Stimulated activated naive CD8-positive, alpha-beta T cell treated with anti-CD3 and anti-CD28 coated beads, Interleukin-15, amount 100 ng/mL, for 72 hours (primary cell): Measurements from ENCODE around the gene KLK3.

Source experiments
- ATAC-seq: fragments of 150-1000 bp; cut with Tn5 transposase; 2 replicates; pipeline ENCODE4 v1.10.0; 2021; ENCODE audit warnings: mild to moderate bottlenecking, moderate library complexity
- DNase-seq, 2 donors: peaks; one replicate each; pipeline ENCODE4 v3.0.0; 2021 to 2022
- H3K27ac Mint-ChIP-seq, 2 donors: one replicate each; pipeline ENCODE4 v1.8.0; 2022; ENCODE audit warnings: mild to moderate bottlenecking in 2 of 2, mixed read lengths in 2 of 2, moderate library complexity in 2 of 2
- H3K27me3 Mint-ChIP-seq: one replicate; pipeline ENCODE4 v1.8.0; 2022; ENCODE audit warnings: mixed read lengths
- H3K4me1 Mint-ChIP-seq: one replicate; pipeline ENCODE4 v1.8.0; 2022; ENCODE audit warnings: mild to moderate bottlenecking, mixed read lengths
- H3K4me3 Mint-ChIP-seq, 2 donors: one replicate each; pipeline ENCODE4 v1.8.0; 2022; ENCODE audit warnings: mild to moderate bottlenecking in 2 of 2, mixed read lengths in 2 of 2, moderate library complexity in 1 of 2
- H3K9me3 Mint-ChIP-seq, 2 donors: one replicate each; pipeline ENCODE4 v1.8.0; 2022; ENCODE audit warnings: mixed read lengths in 2 of 2

Gene KLK3

GRCh38 chr19:50839712-50840655 lies 14.7 kb upstream of the KLK3 start:
- no peak overlapping the region for H3K4me3 Mint-ChIP-seq
- peaks cover 25% of the 10 kb centered on the region for H3K4me1 Mint-ChIP-seq
- H3K27me3 Mint-ChIP-seq: peaks cover 79% of the 10 kb centered on the region
- peaks cover 18 to 20% of the 10 kb centered on the region in 2 donors for H3K9me3 Mint-ChIP-seq
- ATAC-seq: no peak
- DNase-seq: no peak
- no peak overlapping the region for H3K27ac Mint-ChIP-seq

DNA sequence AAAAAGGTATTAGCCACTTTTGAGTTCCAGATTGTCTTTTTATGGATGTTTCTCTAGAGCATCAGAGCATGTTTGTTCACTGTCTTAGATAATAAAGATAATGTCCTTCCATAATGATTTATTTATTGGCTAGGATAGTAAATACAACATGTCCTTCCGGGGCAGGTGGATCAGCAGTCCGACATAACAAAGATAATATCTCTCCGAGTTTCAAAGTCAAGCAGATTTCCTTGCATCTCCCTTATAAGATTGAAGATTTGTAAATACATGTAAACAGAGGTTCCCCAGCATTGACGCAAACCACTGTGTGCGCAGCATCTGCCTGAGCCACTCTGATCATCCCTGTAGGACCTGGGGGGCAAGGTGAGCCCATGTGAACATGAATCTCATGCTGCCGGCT lies 12.6 kb upstream of the KLK3 start:
- Mint-ChIP-seq H3K4me1 (peaks cover 5% of the 10 kb centered on the region), H3K27ac (no peak overlapping the region), H3K27me3 (peaks cover 58% of the 10 kb centered on the region), H3K4me3 (no peak overlapping the region), H3K9me3 (peaks cover 18 to 20% of the 10 kb centered on the region in 2 donors)
- DNase-seq (no peak), ATAC-seq (no peak)

DNA sequence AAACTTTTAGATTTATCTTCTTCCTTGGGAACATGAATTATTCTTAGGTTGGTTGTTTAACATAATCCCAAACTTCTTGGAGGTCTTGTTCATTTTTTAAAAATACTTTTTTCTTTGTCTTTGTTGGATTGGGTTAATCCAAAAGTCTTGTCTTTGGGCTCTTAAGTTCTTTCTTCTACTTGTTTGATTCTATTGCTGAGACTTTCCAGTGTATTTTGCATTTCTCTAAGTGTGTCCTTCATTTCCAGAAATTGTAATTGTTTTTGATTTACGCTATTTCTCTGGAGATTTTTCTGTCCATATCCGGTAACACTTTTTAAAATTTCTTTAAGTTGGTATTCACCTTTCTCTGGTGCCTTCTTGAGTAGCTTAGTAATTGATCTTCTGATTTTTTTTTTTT lies 11.5 kb upstream of the KLK3 start:
- DNase-seq: no peak
- Mint-ChIP-seq H3K4me3 (no peak overlapping the region), H3K9me3 (peaks cover 18 to 20% of the 10 kb centered on the region in 2 donors), H3K27me3 (peaks cover 49% of the 10 kb centered on the region), H3K4me1 (peaks cover 2% of the 10 kb centered on the region), H3K27ac (peak overlapping the region in 1 of 2 donors; percentile 59)
- ATAC-seq: no peak

GRCh38 chr19:50843701-50844221 lies 11.0 kb upstream of the KLK3 start:
- DNase-seq (no peak), ATAC-seq (no peak)
- peaks cover 18 to 20% of the 10 kb centered on the region in 2 donors for H3K9me3 Mint-ChIP-seq
- no peak overlapping the region for H3K4me3 Mint-ChIP-seq
- H3K4me1 Mint-ChIP-seq: no peaks in the 10 kb centered on the region
- H3K27me3 Mint-ChIP-seq: peaks cover 49% of the 10 kb centered on the region
- H3K27ac Mint-ChIP-seq: peak overlapping the region in 1 of 2 donors; percentile 59

- Mint-ChIP-seq H3K27ac (no peak overlapping the region), H3K4me3 (no peak overlapping the region)
- no peak for DNase-seq
Observed at GRCh38 chr19:50844296-50844935, 10.3 kb upstream of the KLK3 start.

DNA sequence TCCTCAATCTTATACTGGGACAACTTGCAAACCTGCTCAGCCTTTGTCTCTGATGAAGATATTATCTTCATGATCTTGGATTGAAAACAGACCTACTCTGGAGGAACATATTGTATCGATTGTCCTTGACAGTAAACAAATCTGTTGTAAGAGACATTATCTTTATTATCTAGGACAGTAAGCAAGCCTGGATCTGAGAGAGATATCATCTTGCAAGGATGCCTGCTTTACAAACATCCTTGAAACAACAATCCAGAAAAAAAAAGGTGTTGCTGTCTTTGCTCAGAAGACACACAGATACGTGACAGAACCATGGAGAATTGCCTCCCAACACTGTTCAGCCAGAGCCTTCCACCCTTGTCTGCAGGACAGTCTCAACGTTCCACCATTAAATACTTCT lies 4.0 kb upstream of the KLK3 start:
- no peak overlapping the region for H3K27ac Mint-ChIP-seq
- H3K9me3 Mint-ChIP-seq: no peaks in the 10 kb centered on the region
- H3K27me3 Mint-ChIP-seq: peaks cover 63% of the 10 kb centered on the region
- ATAC-seq: no peak
- H3K4me3 Mint-ChIP-seq: no peak overlapping the region
- DNase-seq: no peak
- no peaks in the 10 kb centered on the region for H3K4me1 Mint-ChIP-seq

More at GRCh38 chr19:50844296-50844935, 10.3 kb upstream of the KLK3 start:
- Mint-ChIP-seq H3K4me1 (no peaks in the 10 kb centered on the region), H3K27me3 (peaks cover 47% of the 10 kb centered on the region), H3K9me3 (peaks cover 18 to 20% of the 10 kb centered on the region in 2 donors)
- ATAC-seq: no peak

- no peaks in the 10 kb centered on the region for H3K4me1 Mint-ChIP-seq
- H3K27ac Mint-ChIP-seq: no peak overlapping the region
- no peaks in the 10 kb centered on the region for H3K9me3 Mint-ChIP-seq
- H3K4me3 Mint-ChIP-seq: no peak overlapping the region
- DNase-seq: no peak
- peaks cover 72% of the 10 kb centered on the region for H3K27me3 Mint-ChIP-seq
- ATAC-seq: no peak
Observed at GRCh38 chr19:50851620-50852019, 3.1 kb upstream of the KLK3 start.

- H3K9me3 Mint-ChIP-seq: peaks cover 0 to 10% of the 10 kb centered on the region in 2 donors
- H3K27me3 Mint-ChIP-seq: peaks cover 83% of the 10 kb centered on the region
- no peaks in the 10 kb centered on the region for H3K4me1 Mint-ChIP-seq
- no peak for DNase-seq
- peak overlapping the region in 1 of 2 donors; percentile 49 for H3K27ac Mint-ChIP-seq
- no peak for ATAC-seq
- H3K4me3 Mint-ChIP-seq: no peak overlapping the region
Observed at GRCh38 chr19:50857366-50857765, 2.7 kb downstream of the KLK3 start.

- Mint-ChIP-seq H3K27ac (no peak overlapping the region), H3K4me3 (no peak overlapping the region), H3K9me3 (peaks cover 0 to 10% of the 10 kb centered on the region in 2 donors), H3K27me3 (peaks cover 86% of the 10 kb centered on the region), H3K4me1 (no peaks in the 10 kb centered on the region)
- no peak for ATAC-seq
- DNase-seq: no peak
Observed at GRCh38 chr19:50858886-50859285, 4.2 kb downstream of the KLK3 start.

- ATAC-seq (no peak), DNase-seq (no peak)
- no peaks in the 10 kb centered on the region for H3K4me1 Mint-ChIP-seq
- peaks cover 0 to 10% of the 10 kb centered on the region in 2 donors for H3K9me3 Mint-ChIP-seq
- peaks cover 80% of the 10 kb centered on the region for H3K27me3 Mint-ChIP-seq
- H3K27ac Mint-ChIP-seq: no peak overlapping the region
- no peak overlapping the region for H3K4me3 Mint-ChIP-seq
Observed at GRCh38 chr19:50859849-50860248, 5.1 kb downstream of the KLK3 start.

DNA sequence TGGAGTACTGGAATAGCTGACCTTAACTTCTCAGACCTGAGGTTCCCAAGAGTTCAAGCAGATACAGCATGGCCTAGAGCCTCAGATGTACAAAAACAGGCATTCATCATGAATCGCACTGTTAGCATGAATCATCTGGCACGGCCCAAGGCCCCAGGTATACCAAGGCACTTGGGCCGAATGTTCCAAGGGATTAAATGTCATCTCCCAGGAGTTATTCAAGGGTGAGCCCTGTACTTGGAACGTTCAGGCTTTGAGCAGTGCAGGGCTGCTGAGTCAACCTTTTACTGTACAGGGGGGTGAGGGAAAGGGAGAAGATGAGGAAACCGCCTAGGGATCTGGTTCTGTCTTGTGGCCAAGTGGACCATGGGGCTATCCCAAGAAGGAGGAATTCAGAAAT lies 6.3 kb downstream of the KLK3 start:
- H3K4me3 Mint-ChIP-seq: no peak overlapping the region
- ATAC-seq (no peak), DNase-seq (no peak)
- H3K4me1 Mint-ChIP-seq: no peaks in the 10 kb centered on the region
- H3K27ac Mint-ChIP-seq: no peak overlapping the region
- peaks cover 0 to 10% of the 10 kb centered on the region in 2 donors for H3K9me3 Mint-ChIP-seq
- peaks cover 78% of the 10 kb centered on the region for H3K27me3 Mint-ChIP-seq

GRCh38 chr19:50861496-50862286 lies 7.0 kb downstream of the KLK3 start:
- no peak overlapping the region for H3K4me3 Mint-ChIP-seq
- H3K27me3 Mint-ChIP-seq: peaks cover 78% of the 10 kb centered on the region
- H3K9me3 Mint-ChIP-seq: peaks cover 0 to 10% of the 10 kb centered on the region in 2 donors
- ATAC-seq (no peak), DNase-seq (no peak)
- H3K27ac Mint-ChIP-seq: no peak overlapping the region
- no peaks in the 10 kb centered on the region for H3K4me1 Mint-ChIP-seq

- Mint-ChIP-seq H3K27ac (no peak overlapping the region), H3K4me1 (no peaks in the 10 kb centered on the region), H3K27me3 (peaks cover 69% of the 10 kb centered on the region), H3K9me3 (no peaks in the 10 kb centered on the region), H3K4me3 (no peak overlapping the region)
- no peak for ATAC-seq
- DNase-seq: no peak
Observed at GRCh38 chr19:50869479-50869878, 14.8 kb downstream of the KLK3 start.

DNA sequence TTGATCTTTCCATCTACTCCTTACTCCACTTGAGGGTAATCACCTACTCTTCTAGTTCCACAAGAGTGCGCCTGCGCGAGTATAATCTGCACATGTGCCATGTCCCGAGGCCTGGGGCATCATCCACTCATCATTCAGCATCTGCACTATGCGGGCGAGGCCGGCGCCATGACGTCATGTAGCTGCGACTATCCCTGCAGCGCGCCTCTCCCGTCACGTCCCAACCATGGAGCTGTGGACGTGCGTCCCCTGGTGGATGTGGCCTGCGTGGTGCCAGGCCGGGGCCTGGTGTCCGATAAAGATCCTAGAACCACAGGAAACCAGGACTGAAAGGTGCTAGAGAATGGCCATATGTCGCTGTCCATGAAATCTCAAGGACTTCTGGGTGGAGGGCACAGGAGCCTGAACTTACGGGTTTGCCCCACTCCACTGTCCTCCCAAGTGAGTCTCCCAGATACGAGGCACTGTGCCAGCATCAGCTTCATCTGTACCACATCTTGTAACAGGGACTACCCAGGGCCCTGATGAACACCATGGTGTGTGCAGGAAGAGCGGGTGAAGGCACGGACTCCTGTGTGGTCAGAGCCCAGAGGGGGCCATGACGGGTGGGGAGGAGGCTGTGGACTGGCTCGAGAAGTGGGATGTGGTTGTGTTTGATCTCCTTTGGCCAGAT lies 15.8 kb downstream of the KLK3 start:
- H3K4me3 Mint-ChIP-seq: no peak overlapping the region
- peak; percentile 83 for ATAC-seq
- peak in 1 of 2 donors; percentile 54 for DNase-seq
- H3K4me1 Mint-ChIP-seq: no peaks in the 10 kb centered on the region
- peaks cover 62% of the 10 kb centered on the region for H3K27me3 Mint-ChIP-seq
- H3K9me3 Mint-ChIP-seq: no peaks in the 10 kb centered on the region
- H3K27ac Mint-ChIP-seq: no peak overlapping the region

GRCh38 chr19:50873056-50873455 lies 18.3 kb downstream of the KLK3 start, which contains the start of gene KLK2:
TSS of gene KLK2 (plus strand) at chr19:50873439. CDS start at chr19:50873474, 35 bp downstream.
- DNase-seq: no peak
- Mint-ChIP-seq H3K27me3 (peaks cover 43% of the 10 kb centered on the region), H3K9me3 (no peaks in the 10 kb centered on the region), H3K4me1 (no peaks in the 10 kb centered on the region), H3K27ac (no peak within 1 kb of the TSS), H3K4me3 (no peak within 1 kb of the TSS)
- no peak for ATAC-seq
